ENCODE results near the gene PHLDA2.
A peak's percentile ranks its signal among the peaks of the same experiment; 100 is the strongest.

Gene PHLDA2

DNA sequence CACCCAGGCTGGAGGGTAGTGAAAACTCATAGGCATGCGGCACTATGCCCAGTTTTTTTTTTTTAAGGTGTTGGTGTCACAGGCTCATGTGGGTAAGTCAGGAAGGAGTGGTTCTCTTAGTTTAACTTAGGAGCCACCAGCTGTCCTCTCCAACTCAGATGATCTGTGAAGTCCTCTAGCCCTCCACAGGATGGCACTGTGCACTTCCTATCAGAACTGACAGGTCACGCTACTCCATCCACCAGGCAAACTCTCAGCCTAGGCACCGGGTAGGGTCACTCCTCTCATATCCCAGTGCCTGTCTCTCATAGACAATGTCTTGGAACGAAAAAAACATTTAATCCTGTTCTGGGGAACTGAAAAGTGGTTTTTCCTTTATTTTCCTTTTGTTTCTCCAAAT lies 46.4 kb upstream of the PHLDA2 start:
- no peak overlapping the region for H3K27ac ChIP-seq (ENCODE audit: low read length)
- peaks cover 97% of the 10 kb centered on the region for H3K79me2 ChIP-seq (ENCODE audit: low read length)
- no peak for TF ChIP-seq EZH2 (optimal IDR thresholded peaks at IDR 0.05; ENCODE audit: low read depth, low read length)
- TF ChIP-seq, protein P1, sequence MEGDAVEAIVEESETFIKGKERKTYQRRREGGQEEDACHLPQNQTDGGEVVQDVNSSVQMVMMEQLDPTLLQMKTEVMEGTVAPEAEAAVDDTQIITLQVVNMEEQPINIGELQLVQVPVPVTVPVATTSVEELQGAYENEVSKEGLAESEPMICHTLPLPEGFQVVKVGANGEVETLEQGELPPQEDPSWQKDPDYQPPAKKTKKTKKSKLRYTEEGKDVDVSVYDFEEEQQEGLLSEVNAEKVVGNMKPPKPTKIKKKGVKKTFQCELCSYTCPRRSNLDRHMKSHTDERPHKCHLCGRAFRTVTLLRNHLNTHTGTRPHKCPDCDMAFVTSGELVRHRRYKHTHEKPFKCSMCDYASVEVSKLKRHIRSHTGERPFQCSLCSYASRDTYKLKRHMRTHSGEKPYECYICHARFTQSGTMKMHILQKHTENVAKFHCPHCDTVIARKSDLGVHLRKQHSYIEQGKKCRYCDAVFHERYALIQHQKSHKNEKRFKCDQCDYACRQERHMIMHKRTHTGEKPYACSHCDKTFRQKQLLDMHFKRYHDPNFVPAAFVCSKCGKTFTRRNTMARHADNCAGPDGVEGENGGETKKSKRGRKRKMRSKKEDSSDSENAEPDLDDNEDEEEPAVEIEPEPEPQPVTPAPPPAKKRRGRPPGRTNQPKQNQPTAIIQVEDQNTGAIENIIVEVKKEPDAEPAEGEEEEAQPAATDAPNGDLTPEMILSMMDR (IDR thresholded peaks at IDR 0.05; ENCODE audit: low read length), result peak; percentile 50
- TF ChIP-seq EZH2phosphoT487 (IDR thresholded peaks at IDR 0.05; ENCODE audit: low read length), result no peak
- no peaks in the 10 kb centered on the region for H3K9me3 ChIP-seq (replicated peaks; ENCODE audit: insufficient read depth, low read length)
- peaks cover 48% of the 10 kb centered on the region for H3K36me3 ChIP-seq (replicated peaks; ENCODE audit: insufficient read depth, low read length)
- H3K4me1 ChIP-seq (ENCODE audit: low read length), result no peaks in the 10 kb centered on the region
- no peak overlapping the region for H3K4me3 ChIP-seq (ENCODE audit: low read length)
- DNase-seq, result peak; percentile 60
- H2AFZ ChIP-seq (ENCODE audit: low read length), result no peak overlapping the region
- H3K27me3 ChIP-seq (replicated peaks; ENCODE audit: insufficient read depth, low read length), result no peaks in the 10 kb centered on the region
- no peaks in the 10 kb centered on the region; the same call in 1 of the 2 replicates for H3F3A ChIP-seq (ENCODE audit: insufficient read depth, low read length)
- no peak overlapping the region for H3K4me2 ChIP-seq (ENCODE audit: low read depth, low read length)
- H3K9me2 ChIP-seq (replicated peaks; ENCODE audit: insufficient read depth, low read length), result no peaks in the 10 kb centered on the region
- H3K9ac ChIP-seq (ENCODE audit: low read length), result no peak overlapping the region
- H4K20me1 ChIP-seq (ENCODE audit: insufficient read depth, low read length), result peaks cover 45% of the 10 kb centered on the region; the same call in 1 of the 2 replicates

DNA sequence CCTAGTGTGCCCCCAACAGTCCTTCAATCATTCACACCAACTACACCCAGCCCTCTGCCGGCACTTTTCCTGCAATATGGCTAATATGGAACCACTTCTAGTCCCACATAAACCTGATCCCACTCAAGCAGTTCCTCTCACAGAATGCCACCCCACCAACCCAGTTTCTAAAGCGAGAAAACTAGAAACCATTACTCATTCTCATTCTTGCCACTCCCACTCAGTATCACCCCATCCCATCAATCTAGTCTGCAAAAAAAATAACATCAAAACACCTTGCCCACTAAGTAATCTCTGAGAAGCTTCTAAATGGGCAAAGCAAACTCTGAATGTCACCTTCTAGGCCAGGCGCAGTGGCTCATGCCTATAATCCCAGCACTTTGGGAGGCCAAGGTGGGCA lies 45.1 kb upstream of the PHLDA2 start:
- Histone ChIP-seq H3K9me3 (replicated peaks; ENCODE audit: insufficient read depth, low read length) (no peaks in the 10 kb centered on the region), H3K79me2 (ENCODE audit: low read length) (peaks cover 99% of the 10 kb centered on the region), H3F3A (ENCODE audit: insufficient read depth, low read length) (no peaks in the 10 kb centered on the region; the same call in 1 of the 2 replicates), H4K20me1 (ENCODE audit: insufficient read depth, low read length) (peaks cover 35% of the 10 kb centered on the region; the same call in 1 of the 2 replicates), H2AFZ (ENCODE audit: low read length) (no peak overlapping the region), H3K9me2 (replicated peaks; ENCODE audit: insufficient read depth, low read length) (no peaks in the 10 kb centered on the region), H3K27me3 (replicated peaks; ENCODE audit: insufficient read depth, low read length) (no peaks in the 10 kb centered on the region), H3K4me1 (ENCODE audit: low read length) (no peaks in the 10 kb centered on the region), H3K4me2 (ENCODE audit: low read depth, low read length) (no peak overlapping the region), H3K9ac (ENCODE audit: low read length) (no peak overlapping the region), H3K27ac (ENCODE audit: low read length) (no peak overlapping the region), H3K36me3 (replicated peaks; ENCODE audit: insufficient read depth, low read length) (peaks cover 53% of the 10 kb centered on the region), H3K4me3 (ENCODE audit: low read length) (no peak overlapping the region)
- DNase-seq, result no peak
- TF ChIP-seq EZH2 (optimal IDR thresholded peaks at IDR 0.05; ENCODE audit: low read depth, low read length), result no peak
- TF ChIP-seq, protein P1 (IDR thresholded peaks at IDR 0.05; ENCODE audit: low read length), result no peak
- no peak for TF ChIP-seq EZH2phosphoT487 (IDR thresholded peaks at IDR 0.05; ENCODE audit: low read length)

DNA sequence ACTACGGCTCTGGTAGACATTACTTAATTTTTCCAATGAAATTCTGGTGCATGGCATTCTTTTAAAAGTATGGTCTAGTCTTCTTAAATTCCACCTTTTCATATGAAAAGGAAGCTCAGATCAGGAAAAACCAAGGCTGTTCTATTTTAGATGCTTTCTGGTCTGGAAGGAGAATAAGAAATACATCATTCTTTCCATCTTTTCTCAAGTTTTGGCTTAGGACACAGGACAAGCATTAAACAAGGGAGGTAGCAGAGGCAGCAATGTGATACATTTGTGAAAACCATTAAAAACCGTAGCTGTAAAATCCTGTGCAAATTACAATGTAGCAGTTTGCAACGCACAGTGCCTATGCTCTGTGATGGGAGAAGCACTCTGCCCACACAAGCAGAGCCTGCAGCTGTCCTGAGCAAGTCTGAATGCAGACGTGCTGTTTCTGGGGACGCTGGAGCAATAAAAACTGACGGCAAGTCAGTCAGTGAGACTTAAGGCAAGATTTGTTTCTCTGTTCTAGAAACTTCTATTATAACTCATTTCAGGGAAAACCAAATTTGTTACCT lies 39.2 kb upstream of the PHLDA2 start:
- Histone ChIP-seq H3K79me2 (ENCODE audit: low read length) (peaks cover 96% of the 10 kb centered on the region), H4K20me1 (ENCODE audit: insufficient read depth, low read length) (peaks cover 32% of the 10 kb centered on the region; the same call in 1 of the 2 replicates), H2AFZ (ENCODE audit: low read length) (no peak overlapping the region), H3K4me1 (ENCODE audit: low read length) (no peaks in the 10 kb centered on the region), H3K4me3 (ENCODE audit: low read length) (no peak overlapping the region), H3K9me2 (replicated peaks; ENCODE audit: insufficient read depth, low read length) (no peaks in the 10 kb centered on the region), H3K9me3 (replicated peaks; ENCODE audit: insufficient read depth, low read length) (no peaks in the 10 kb centered on the region), H3K27ac (ENCODE audit: low read length) (no peak overlapping the region), H3K9ac (ENCODE audit: low read length) (no peak overlapping the region), H3K36me3 (replicated peaks; ENCODE audit: insufficient read depth, low read length) (peaks cover 56% of the 10 kb centered on the region), H3K27me3 (replicated peaks; ENCODE audit: insufficient read depth, low read length) (no peaks in the 10 kb centered on the region), H3F3A (ENCODE audit: insufficient read depth, low read length) (no peaks in the 10 kb centered on the region; the same call in none of the 2 replicates), H3K4me2 (ENCODE audit: low read depth, low read length) (no peak overlapping the region)
- TF ChIP-seq EZH2phosphoT487 (IDR thresholded peaks at IDR 0.05; ENCODE audit: low read length), result no peak
- TF ChIP-seq, protein P1 (IDR thresholded peaks at IDR 0.05; ENCODE audit: low read length), result no peak
- TF ChIP-seq EZH2 (optimal IDR thresholded peaks at IDR 0.05; ENCODE audit: low read depth, low read length), result no peak
- no peak for DNase-seq

Data from MM.1S (cell line).